GM19397 (cell line): ENCODE data around the gene YBEY.

Experiments
- ATAC-seq: cut with Tn5 transposase; IDR thresholded peaks from one replicate; pipeline ENCODE4 v1.9.1; 2021; ENCODE audit warnings: mild to moderate bottlenecking, moderate library complexity; ENCODE audit not compliant: unreplicated experiment

Gene YBEY

GRCh38 chr21:46264046-46264689 lies 22.0 kb upstream of the YBEY start:
- ATAC-seq: no peak

- no peak for ATAC-seq
Measured at GRCh38 chr21:46264690-46265144, 21.4 kb upstream of the YBEY start.

GRCh38 chr21:46265736-46266525 lies 20.2 kb upstream of the YBEY start:
- no peak for ATAC-seq

DNA sequence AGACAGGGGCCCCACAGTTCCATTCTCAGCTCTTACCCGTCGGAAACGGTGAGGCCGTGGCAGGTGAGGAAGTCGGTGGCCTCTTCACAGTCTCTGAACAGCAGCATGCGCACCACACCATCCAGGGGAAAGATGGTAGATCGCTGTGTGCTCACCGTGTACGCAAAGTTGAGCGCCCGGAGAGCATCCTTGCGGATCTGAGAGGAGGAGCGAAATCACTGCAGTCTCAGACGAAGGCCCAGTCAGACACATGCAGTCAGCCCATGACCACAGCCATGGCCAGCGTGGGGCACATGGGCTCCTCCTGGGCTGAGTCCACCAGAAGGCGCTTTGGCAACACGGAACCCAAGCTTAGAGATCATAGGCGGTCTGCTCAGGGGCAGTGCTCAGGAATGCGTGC lies 19.2 kb upstream of the YBEY start:
- no peak for ATAC-seq

GRCh38 chr21:46268371-46268770 lies 17.8 kb upstream of the YBEY start:
- no peak for ATAC-seq

- no peak for ATAC-seq
Measured at GRCh38 chr21:46269466-46269865, 16.7 kb upstream of the YBEY start.

- ATAC-seq: no peak
Measured at GRCh38 chr21:46273341-46273740, 12.8 kb upstream of the YBEY start.

- ATAC-seq: no peak
Measured at GRCh38 chr21:46274797-46275390, 11.2 kb upstream of the YBEY start.

DNA sequence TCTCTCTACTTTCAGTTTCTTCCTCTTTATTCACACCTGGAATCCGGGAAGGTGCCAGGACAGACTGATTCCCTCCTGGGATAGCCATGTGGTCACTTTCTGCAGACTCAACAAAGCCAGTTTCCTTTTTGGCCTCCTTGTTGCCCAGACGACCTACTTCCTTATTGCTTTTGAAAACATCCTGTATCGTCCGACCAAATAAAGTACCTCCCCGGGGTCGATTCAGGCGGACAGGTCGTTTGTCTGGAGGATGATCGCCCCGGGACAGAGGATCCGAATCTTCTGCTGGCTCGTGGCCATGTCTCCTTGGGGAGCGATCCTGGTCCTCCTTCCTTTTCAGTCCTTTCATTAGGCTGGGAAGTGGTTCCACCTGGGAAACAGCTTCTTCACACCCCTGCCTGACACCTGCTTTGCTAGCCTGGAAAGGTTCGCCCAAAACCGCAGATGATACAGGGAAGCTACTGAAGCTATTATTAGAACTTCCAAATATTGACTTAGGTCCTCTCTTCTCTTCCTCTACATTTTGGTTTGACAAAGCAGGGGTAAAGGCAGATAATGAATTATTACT lies 2.0 kb upstream of the YBEY start:
- ATAC-seq: no peak

DNA sequence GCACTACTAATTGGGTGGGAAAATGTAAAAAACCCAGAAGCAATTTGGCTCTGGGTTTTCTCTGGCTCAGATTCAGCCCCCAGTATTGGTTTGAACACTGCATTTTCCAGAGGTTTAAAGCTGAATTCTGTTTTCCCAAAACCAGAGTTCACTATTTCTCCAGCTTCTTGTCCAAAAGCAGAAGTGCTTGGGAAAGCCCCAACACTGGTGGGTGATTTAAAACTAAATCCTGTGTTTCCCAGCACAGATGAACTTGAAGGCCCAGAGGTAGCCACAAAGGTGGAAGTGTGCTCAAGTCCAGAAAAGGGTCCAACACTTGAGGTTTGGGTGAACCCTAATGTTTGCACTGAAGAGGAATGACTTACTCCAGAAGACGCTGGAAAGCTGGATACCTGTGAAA lies 1.4 kb upstream of the YBEY start:
- no peak for ATAC-seq

DNA sequence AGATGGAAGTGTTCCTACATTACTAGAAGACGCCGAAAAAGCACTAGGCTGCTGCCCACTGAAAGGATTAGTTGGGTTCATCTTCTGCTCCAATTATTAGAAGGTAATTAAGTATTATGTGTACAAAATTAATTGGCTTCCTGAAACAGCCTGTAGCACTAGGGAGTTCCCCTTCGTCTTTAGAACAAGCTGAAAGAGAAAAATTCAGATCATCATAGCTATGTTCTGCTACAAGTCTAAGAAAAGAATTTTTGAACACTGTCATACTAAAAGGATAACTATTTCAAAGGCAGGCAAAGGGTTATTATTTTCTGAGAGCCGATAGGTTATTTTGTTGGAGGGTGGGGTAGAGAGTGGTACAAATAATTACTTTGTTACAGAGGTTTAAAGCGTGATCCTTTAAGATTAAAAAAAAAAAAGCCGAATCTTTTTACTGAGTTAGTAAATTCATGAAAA lies 908 bp upstream of the YBEY start, which contains the start of gene MCM3AP:
Gene MCM3AP (minus strand): TSS at position 406 of the 456 bp plus-strand sequence. CDS start 325 bp downstream, at position 81.
- ATAC-seq: no peak

GRCh38 chr21:46286648-46287002 lies 483 bp downstream of the YBEY start:
- no peak for ATAC-seq

- no peak for ATAC-seq
Measured at GRCh38 chr21:46287541-46287940, 1.4 kb downstream of the YBEY start.

DNA sequence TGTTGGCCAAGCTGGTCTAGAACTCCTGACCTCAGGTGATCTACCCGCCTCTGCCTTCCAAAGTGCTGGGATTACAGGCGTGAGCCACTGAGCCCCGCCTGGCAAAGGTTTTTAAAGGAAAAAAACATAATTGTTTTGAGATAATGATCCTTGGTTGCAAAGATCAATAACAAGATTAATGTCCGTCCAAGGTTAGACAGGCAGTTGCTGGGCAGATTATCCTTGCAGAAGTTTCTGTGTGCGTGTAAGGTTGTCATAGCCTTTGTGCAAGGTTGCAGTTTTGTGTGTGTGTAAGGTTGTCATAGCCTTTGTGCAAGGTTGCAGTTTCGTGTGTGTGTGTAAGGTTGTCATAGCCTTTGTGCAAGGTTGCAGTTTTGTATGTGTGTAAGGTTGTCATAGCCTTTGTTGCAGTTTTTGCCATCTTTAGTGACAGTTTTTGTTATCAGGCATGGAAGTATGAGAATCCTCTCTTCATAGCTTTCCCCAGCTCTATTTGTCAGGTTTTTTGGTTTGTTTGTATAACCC lies 3.6 kb downstream of the YBEY start:
- ATAC-seq: no peak

DNA sequence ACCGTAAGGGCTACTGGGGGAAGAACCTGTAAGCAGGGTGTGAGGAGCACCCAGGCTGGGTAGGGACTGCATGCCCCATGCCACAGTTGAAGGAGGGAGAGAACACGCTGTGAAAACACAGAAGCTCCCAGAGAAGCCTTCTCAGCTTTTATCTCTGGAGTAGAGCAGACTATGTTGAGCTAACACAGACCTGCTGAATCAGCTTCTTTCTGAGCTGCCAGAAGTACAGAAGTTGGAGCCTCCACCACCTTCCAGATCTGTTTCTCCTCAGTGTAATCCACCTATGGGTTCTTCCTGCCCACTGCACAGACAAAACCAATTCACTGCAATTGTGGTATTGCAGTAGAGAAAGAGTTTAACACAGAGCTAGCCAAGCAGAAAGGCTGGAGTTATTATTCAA lies 5.4 kb downstream of the YBEY start:
- no peak for ATAC-seq

- ATAC-seq: no peak
Measured at GRCh38 chr21:46294647-46295176, 8.6 kb downstream of the YBEY start.

- no peak for ATAC-seq
Measured at GRCh38 chr21:46295177-46295770, 9.1 kb downstream of the YBEY start.

DNA sequence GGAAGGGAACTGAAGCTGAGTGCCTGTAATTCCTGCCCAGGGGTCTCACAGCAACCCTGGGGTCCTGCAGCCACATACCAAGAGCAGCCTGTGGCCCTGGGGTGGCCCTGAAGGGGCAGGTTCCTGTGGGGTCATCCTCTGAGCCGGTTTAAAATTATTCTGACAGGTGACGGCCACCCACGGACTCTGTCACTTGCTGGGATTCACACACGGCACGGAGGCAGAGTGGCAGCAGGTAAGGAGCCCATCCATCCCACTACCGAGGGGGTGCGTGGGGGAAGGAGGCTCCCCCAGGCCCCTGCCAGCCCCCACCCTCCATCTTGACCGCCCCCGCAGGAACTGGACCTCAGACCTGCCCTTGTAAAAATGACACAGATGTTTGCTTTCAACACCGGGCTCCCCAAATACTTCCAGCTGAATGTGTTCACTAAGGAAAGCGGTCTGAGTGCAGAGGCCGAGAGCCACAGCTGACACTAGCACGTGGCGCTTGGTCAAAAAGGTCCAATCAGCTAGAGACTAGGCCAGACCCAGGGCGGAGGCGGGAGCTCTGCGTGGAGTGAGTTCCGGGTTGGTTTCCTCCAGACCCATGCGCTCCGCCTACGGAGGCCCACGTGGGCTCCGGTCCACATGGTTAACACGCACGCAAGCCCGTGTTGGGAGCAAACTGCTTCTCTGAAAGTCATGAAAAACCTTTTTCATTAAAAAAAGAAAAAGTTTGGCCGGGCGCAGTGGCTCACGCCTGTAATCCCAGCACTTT lies 10.0 kb downstream of the YBEY start:
- no peak for ATAC-seq

DNA sequence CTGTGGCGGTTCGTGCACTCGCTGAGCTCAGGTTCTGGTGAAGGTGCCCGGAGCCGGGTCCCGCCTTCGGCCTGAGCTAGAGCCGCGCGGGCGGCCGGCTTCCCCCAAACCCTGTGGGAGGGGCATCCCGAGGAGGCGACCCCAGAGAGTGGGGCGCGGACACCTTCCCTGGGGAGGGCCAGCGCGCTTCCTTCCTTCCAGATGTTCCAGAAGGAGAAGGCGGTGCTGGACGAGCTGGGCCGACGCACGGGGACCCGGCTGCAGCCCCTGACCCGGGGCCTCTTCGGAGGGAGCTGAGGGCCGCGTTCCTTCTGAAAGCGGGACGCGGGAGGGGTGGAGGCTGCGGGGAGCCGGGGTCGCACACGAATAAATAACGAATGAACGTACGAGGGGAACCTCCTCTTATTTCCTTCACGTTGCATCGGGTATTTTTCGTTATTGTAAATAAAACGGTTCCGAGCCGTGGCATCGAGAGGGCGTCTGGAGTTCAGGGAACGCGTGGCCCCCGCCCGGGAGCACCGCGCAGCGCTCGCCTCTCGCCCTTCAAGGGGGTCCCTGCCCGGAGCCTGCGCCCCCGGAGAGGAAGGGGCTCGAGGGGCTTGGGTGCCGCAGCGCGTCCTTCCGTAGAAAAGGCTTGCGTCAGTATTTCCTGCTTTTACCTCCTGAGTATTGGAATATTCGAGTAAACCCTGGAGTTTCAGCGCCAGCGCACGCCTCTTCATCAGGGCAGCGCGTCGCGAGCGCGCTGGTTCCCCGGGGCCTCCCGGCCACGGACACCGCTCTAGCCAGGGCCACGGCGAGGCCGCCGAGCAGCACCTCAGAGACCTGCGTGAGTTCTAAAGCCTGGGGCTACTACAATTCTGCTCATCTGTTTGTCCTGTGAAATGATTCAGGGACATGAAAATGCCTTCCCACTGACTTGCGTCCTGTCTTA lies 11.5 kb downstream of the YBEY start:
- no peak for ATAC-seq
